Cardiac fibroblast (primary cell): ENCODE measurements around the gene ZSWIM2.
"Not testable (repeated sequence)": the region's sequence is repeated elsewhere in the genome, so short reads cannot be mapped to it uniquely, and the experiment has no call there.

Experiments
- DNase-seq, 2 donors: peaks; one replicate each; pipeline versions ENCODE4 v3.0.0 to v3.0.0-alpha.2; 2010; ENCODE audit warnings: low read depth in 2 of 2
- H3K4me3 ChIP-seq, 2 donors: replicated peaks in 1 of 2; 1 replicate in 1 of 2; 2 replicates in 1 of 2; pipeline ENCODE4 v1.5.1; 2011; ENCODE audit warnings: low read depth in 2 of 2, low read length in 2 of 2, mild to moderate bottlenecking in 2 of 2, moderate library complexity in 1 of 2
- TF ChIP-seq, protein P1 (sequence below): IDR thresholded peaks from one replicate; pipeline ENCODE4 v1.5.1; 2011; ENCODE audit warnings: low read depth, mild to moderate bottlenecking, low read length, inconsistent platforms

ZSWIM2 gene

DNA sequence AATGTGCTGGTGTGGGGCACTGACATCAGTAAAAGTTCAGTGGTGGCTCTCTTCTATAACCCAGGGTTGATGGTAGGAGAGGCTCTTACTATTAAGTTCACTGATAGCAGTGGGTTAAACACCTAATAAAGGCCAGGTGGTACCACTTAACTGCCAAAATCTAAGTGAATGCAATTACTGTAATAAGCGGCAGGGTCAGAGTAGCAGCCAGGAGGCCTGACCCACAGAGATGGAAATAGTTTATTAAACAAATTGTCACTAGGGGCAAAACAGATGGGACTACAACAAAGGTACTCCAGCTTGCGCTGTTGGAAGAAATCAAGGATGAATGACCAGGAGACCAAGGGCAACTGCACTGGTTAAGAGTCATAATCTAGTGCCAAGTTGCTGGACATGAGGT, 26.6 kb downstream of the ZSWIM2 start:
- DNase-seq: no peak
- TF ChIP-seq, protein P1, sequence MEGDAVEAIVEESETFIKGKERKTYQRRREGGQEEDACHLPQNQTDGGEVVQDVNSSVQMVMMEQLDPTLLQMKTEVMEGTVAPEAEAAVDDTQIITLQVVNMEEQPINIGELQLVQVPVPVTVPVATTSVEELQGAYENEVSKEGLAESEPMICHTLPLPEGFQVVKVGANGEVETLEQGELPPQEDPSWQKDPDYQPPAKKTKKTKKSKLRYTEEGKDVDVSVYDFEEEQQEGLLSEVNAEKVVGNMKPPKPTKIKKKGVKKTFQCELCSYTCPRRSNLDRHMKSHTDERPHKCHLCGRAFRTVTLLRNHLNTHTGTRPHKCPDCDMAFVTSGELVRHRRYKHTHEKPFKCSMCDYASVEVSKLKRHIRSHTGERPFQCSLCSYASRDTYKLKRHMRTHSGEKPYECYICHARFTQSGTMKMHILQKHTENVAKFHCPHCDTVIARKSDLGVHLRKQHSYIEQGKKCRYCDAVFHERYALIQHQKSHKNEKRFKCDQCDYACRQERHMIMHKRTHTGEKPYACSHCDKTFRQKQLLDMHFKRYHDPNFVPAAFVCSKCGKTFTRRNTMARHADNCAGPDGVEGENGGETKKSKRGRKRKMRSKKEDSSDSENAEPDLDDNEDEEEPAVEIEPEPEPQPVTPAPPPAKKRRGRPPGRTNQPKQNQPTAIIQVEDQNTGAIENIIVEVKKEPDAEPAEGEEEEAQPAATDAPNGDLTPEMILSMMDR: no peak
- no peak overlapping the region for H3K4me3 ChIP-seq

DNA sequence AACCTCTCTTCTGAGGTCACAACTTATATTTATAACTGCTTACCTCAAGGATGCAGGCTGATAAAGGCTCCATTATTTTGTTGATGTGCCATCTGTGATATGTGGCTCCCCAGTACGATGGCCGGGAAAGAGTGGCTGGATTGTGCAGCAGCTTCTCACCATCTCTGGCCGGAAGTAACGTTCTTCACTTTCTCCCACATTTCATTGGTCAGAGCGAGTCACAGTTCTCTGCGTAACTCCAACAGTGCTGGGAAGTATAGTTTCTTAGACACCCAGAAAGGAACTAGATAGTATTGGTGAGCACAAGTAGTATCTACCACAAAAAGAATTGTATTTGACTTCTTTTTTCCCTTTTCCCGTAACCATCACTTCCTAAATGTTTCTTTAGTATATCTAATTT, 28.7 kb downstream of the ZSWIM2 start:
- TF ChIP-seq, protein P1: no peak
- H3K4me3 ChIP-seq: peak overlapping the region in 1 of 2 donors; percentile 25
- peak in 1 of 2 donors; percentile 64 for DNase-seq

DNA sequence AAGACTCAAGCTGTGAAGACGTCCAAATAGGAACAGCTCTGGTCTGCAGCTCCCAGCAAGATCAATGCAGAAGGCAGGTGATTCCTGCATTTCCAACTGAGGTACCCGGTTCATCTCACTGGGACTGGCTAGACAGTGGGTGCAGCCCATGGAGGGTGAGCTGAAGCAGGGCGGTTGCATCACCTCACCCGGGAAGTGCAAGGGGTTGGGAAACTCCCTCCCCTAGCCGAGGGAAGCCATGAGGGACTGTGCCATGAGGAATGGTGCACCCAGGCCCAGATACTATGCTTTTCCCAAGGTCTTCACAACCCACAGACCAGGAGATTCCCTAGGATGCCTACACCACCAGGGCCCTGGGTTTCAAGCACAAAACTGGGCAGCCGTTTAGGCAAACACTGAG, 37.2 kb downstream of the ZSWIM2 start:
- DNase-seq, H3K4me3 ChIP-seq: not testable (repeated sequence)

DNA sequence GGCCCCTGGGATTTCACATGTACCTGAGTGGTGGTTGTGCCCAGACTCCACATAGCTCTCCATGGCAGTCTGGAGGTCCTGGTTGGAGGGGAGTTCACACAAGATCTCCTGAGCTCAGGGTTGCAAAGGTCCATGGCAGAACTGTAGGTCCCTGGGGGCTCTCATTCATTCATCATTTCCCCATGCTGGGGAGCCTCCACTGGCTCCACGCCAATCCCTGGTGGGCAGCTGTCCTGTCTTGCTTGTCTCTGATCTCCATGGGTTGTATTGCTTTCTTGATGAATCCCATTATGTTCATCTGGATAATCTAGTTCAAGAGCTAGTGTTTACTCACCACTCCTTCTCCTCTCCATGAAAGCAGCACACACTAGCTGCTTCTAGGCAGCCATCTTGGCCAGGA, 42.4 kb downstream of the ZSWIM2 start:
- TF ChIP-seq, protein P1: no peak
- DNase-seq: no peak
- H3K4me3 ChIP-seq: no peak overlapping the region

DNA sequence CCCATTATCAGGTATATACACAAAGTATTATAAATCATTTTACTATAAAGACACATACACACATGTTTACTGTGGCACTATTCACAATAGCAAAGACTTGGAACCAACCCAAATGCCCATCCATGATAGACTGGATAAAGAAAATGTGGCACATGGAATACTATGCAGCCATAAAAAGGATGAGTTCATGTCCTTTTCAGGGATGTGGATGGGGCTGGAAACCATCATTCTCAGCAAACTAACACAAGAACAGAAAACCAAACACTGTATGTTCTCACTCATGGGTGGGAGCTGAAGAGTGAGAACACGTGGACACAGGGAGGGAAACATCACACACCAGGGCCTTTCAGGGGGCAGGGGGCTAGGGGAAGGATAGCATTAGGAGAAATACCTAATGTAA, 50.4 kb downstream of the ZSWIM2 start:
- not testable (repeated sequence) for DNase-seq, H3K4me3 ChIP-seq

DNA sequence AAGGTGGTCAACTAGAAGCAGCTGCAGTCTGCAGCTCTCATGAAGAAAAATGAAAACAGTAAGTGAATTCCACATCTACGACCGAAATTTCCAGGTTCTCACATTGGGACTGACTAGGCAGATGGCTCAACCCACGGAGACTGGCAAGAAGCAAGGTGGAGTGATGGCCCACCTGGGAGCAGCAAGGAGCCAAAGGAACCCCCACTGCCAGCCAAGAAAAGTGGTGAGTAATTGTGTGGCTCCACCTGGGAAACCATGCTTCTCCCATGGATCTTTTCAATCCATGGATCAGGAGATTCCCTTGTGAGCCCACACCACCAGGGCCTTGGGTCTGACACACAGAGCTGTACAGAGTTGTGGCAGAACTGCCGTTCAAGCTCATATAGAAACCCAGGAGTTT, 64.0 kb downstream of the ZSWIM2 start:
- TF ChIP-seq, protein P1: no peak

DNA sequence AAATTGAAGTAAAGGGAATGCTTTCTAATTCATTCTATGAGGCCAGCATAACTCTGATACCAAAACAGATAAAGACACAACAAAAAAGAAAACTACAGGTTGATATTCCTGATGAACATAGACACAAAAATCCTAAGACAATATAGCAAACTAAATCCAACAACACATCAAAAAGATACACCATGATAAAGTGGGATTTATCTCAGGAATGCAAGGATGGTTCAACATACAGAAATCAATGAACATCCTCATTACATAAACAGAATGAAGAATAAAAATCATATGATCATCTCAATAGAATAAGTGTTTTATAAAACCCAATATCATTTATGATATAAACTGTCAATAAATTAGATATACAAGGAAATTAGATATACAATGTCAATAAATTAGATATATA, 65.7 kb downstream of the ZSWIM2 start:
- TF ChIP-seq, protein P1: no peak

More for the DNA sequence above, 64.0 kb downstream of the ZSWIM2 start:
- no peak overlapping the region for H3K4me3 ChIP-seq
- no peak for DNase-seq

DNA sequence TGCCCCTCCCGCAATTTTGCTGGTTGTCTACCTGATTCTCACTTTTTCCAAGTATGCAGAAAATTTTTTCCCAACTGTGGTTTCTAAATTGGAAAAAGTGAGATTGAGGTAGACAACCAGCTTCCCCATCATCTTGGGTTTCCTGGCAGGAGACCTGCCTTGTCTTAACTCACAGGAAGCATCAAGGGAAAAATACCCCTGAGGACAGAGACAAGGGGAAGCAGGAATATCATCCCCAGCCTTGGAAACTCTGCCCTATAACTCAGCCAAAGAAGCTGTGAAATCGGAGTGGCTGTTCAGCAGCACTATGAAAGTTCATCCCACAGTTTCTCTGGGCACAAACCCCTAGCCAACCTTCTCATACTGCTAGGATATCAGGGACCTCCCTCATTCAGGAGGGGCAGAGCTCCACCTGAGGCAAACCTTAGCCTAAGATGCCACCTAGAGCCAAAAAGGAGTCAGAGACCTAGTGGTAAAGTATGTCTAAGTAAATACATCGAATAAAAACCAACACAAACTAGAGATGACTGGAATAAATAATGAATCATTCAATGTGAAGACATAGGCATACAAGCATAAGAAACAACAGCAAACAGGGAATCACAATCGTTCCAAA, 68.2 kb downstream of the ZSWIM2 start:
- TF ChIP-seq, protein P1: peak; percentile 8
- DNase-seq: peak; percentile 37 to 60
- H3K4me3 ChIP-seq: no peak overlapping the region

More for the DNA sequence above, 65.7 kb downstream of the ZSWIM2 start:
- no peak for DNase-seq
- no peak overlapping the region for H3K4me3 ChIP-seq
